ENCODE measurements around the gene MACROD1. TPM values are rescaled to one million over a fixed set of nuclear protein-coding genes. Genes with fewer than 3 reads are reported as not detected.

Gene MACROD1
- total and polyA plus RNA-seq, 10 donors = 5.1 to 20.3 (median 7.8) TPM

DNA sequence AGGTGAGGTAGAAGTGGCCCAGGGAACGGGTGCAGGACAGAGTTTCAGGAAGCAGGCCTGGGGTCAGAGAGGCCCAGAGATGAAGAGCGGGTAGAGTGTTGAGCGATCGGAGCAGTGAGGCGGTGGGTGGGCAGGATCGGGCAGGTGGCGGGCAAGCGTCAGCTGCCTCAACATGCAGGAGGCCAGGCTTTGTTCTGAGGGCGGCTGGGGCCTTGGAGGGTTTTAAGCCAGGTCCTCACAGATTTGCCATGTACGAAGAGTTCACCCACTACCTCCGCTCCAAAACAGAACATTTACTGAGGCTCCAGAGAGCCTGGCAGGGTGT, 100.8 kb downstream of the MACROD1 start:
- no peaks in the 10 kb centered on the region for H3K9me3 ChIP-seq
- H3K27me3 ChIP-seq (replicated peaks in 1 of 7) = peaks cover 0 to 50% (median 20%) of the 10 kb centered on the region in 7 donors
- 93 to 98% (median 93%) methylated on average over 11 of the region's 11 CpGs for WGBS, 5 donors
- intact Hi-C loops (cut with DNase I; ENCODE audit: low total_unique reads) = no loop called here
- no peak for DNase-seq
- peaks cover 4 to 15% (median 13%) of the 10 kb centered on the region in 6 donors for H3K4me1 ChIP-seq
- H3K27ac ChIP-seq = no peak overlapping the region
- TF ChIP-seq POLR2A (IDR thresholded peaks at IDR 0.05) (no peak), POLR2AphosphoS5 (IDR thresholded peaks at IDR 0.05) (no peak)
- TF ChIP-seq, protein P1, sequence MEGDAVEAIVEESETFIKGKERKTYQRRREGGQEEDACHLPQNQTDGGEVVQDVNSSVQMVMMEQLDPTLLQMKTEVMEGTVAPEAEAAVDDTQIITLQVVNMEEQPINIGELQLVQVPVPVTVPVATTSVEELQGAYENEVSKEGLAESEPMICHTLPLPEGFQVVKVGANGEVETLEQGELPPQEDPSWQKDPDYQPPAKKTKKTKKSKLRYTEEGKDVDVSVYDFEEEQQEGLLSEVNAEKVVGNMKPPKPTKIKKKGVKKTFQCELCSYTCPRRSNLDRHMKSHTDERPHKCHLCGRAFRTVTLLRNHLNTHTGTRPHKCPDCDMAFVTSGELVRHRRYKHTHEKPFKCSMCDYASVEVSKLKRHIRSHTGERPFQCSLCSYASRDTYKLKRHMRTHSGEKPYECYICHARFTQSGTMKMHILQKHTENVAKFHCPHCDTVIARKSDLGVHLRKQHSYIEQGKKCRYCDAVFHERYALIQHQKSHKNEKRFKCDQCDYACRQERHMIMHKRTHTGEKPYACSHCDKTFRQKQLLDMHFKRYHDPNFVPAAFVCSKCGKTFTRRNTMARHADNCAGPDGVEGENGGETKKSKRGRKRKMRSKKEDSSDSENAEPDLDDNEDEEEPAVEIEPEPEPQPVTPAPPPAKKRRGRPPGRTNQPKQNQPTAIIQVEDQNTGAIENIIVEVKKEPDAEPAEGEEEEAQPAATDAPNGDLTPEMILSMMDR (IDR thresholded peaks at IDR 0.05 in 8 of 11, conservative IDR thresholded peaks at IDR 0.05 in 3 of 11) = no peak
- H3K4me3 ChIP-seq = no peak overlapping the region
- H3K36me3 ChIP-seq = no peaks in the 10 kb centered on the region

DNA sequence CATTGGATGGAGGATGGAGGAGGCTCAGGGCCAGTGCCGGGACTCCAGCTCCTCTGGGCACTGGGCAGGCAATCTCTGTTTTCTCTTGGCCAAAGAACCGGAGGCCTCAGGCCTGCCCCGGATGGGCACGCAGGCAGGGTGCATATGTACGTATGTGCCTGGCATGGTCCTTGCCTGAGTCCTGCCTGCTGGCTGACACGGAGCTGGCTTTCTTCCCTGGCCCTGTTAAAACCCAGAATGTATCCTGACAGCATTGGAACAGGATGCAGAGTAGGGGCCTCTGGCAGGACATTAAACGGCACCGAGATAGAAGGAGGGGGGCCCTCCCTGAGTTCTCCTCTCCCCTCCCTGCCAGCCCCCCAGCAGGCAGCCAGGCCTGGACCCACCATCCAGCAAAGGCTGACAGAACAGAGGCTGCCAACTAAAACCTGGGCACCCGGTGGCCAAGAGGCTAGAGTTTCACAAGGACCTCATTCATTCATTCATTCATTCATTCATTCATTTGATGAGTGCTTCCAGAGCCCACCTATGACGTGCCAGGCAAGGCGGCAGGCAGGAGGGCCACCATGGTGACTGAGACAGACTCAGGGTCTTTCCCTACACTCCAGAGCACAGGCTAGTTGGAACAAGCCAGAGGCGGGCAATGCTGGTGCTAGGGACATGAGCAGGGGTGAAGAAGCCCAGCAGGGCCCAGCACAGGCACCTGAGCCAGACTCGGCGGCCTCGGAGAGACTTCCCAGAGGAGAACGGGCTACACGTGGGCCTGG, 101.4 kb downstream of the MACROD1 start:
- no peak for DNase-seq
- TF ChIP-seq POLR2A (IDR thresholded peaks at IDR 0.05) (no peak), POLR2AphosphoS5 (IDR thresholded peaks at IDR 0.05) (no peak)
- TF ChIP-seq, protein P1 (IDR thresholded peaks at IDR 0.05 in 8 of 11, conservative IDR thresholded peaks at IDR 0.05 in 3 of 11) = no peak
- 87 to 94% (median 89%) methylated on average over 11 to 17 of the region's 17 CpGs for WGBS, 5 donors
- Histone ChIP-seq H3K27me3 (replicated peaks in 1 of 7) (peaks cover 0 to 55% (median 25%) of the 10 kb centered on the region in 7 donors), H3K36me3 (no peaks in the 10 kb centered on the region), H3K4me3 (no peak overlapping the region), H3K4me1 (peaks cover 4 to 20% (median 15%) of the 10 kb centered on the region in 6 donors), H3K9me3 (no peaks in the 10 kb centered on the region), H3K27ac (no peak overlapping the region)
- intact Hi-C loops (cut with DNase I; ENCODE audit: low total_unique reads) = no loop called here

DNA sequence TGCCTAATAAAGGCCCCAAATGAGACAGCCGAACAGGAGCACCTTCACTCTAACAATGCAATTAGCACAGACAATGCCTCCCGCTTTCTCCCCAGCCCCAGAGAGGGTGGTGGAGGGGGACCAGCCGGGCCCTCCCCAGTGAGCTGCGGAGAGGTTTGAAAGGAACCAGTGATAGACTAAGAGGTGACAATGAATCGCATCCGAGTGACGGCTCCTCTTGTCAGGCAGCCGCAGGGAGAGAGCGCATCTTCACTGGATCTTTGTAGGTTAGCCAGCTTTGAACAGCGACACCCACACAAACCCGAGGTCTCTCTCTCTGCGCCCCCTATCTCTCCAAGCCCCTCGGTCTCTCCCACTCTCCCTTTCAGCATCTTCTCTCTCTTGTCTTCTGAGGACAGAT, 102.1 kb downstream of the MACROD1 start:
- DNase-seq = no peak
- no peak overlapping the region for H3K27ac ChIP-seq
- H3K9me3 ChIP-seq = no peaks in the 10 kb centered on the region
- no peak overlapping the region for H3K4me3 ChIP-seq
- H3K4me1 ChIP-seq = peaks cover 4 to 20% (median 15%) of the 10 kb centered on the region in 6 donors
- H3K36me3 ChIP-seq = no peaks in the 10 kb centered on the region
- TF ChIP-seq POLR2A (IDR thresholded peaks at IDR 0.05) = no peak
- TF ChIP-seq, protein P1 (IDR thresholded peaks at IDR 0.05 in 8 of 11, conservative IDR thresholded peaks at IDR 0.05 in 3 of 11) = no peak
- no peak for TF ChIP-seq POLR2AphosphoS5 (IDR thresholded peaks at IDR 0.05)
- 88 to 96% (median 91%) methylated on average over 9 to 13 of the region's 13 CpGs for WGBS, 5 donors
- intact Hi-C loops (cut with DNase I; ENCODE audit: low total_unique reads) = no loop called here
- H3K27me3 ChIP-seq (replicated peaks in 1 of 7) = peaks cover 0 to 62% (median 28%) of the 10 kb centered on the region in 7 donors

DNA sequence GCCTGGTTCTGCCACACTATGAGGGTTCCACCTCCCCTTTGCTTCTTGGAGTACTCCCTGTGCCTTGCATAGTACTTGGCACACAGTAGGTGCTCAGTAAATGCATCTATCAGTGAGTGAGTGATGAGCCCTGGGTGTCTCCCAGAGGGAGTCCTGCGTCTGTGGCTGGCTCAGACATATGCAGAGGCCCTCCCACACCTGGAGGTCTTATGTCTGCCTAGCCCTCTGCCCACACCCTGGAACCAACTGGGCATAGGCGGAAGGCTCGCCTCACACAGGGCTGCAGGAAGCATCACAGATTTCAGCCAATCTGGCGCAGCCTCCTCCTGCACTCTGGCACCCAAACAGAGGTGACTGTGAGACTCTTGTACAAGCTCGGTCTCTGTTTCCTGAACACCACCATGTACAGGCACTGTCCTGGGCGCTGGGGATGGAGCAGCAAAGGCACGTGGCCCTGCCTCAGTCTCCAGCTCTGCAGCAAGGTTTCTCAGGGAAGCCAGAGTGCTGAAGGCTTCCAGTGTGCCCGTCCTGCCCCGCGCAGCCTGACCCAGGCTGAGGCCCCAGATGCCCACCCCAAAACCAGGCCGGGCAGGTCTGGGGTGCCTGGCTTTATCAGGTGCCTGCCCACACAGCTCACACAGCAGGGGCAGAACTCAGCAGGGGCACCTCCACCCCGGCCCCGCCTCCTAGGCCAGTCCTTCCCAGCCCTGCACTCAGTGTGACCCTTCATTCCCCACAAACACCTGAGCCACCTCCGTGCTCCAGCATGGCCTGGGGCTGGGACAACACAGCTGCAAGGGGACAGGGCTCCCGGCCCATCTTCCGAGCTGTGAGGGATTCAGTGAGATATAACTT, 103.5 kb downstream of the MACROD1 start:
- Histone ChIP-seq H3K4me3 (no peak overlapping the region), H3K27me3 (replicated peaks in 1 of 7) (peaks cover 0 to 61% (median 28%) of the 10 kb centered on the region in 7 donors), H3K27ac (no peak overlapping the region), H3K4me1 (peaks cover 4 to 32% (median 15%) of the 10 kb centered on the region in 6 donors), H3K36me3 (no peaks in the 10 kb centered on the region), H3K9me3 (no peaks in the 10 kb centered on the region)
- no peak for DNase-seq
- intact Hi-C loops (cut with DNase I; ENCODE audit: low total_unique reads) = no loop called here
- 91 to 93% (median 92%) methylated on average over 10 to 16 of the region's 16 CpGs for WGBS, 5 donors
- no peak for TF ChIP-seq POLR2AphosphoS5 (IDR thresholded peaks at IDR 0.05)
- TF ChIP-seq POLR2A (IDR thresholded peaks at IDR 0.05) = no peak
- TF ChIP-seq, protein P1 (IDR thresholded peaks at IDR 0.05 in 8 of 11, conservative IDR thresholded peaks at IDR 0.05 in 3 of 11) = no peak

Data from spleen (tissue), 11 donors.